Body of pancreas (tissue), 4 donors: ENCODE measurements around the gene CHST10. TPM values are rescaled to one million over a fixed set of nuclear protein-coding genes. Genes with fewer than 3 reads are reported as not detected.

Experiments
- ATAC-seq: fragments of 150-250 bp; one replicate; pipeline ENCODE4 v1.9.1; 2016
- DNase-seq, 4 donors: peaks; one replicate each; pipeline ENCODE4 v3.0.0-alpha.2; 2019
- H3K27ac ChIP-seq, 4 donors: fragments of 200-600 bp; sonication (generic); 1 replicate in 3 of 4; 2 replicates in 1 of 4; pipeline versions ENCODE4 v1.5.1 to v1.6.1; 2016 to 2019; ENCODE audit warnings: mild to moderate bottlenecking in 1 of 4, mixed read lengths in 1 of 4, moderate library complexity in 1 of 4
- H3K27me3 ChIP-seq, 2 donors: fragments of 200-600 bp; sonication (generic); one replicate each; pipeline ENCODE4 v1.6.0; 2016; ENCODE audit warnings: mild to moderate bottlenecking in 1 of 2
- H3K36me3 ChIP-seq, 2 donors: fragments of 200-600 bp; sonication (generic); replicated peaks in 1 of 2; 2 replicates each; pipeline ENCODE4 v1.5.1; 2016; ENCODE audit warnings: low read depth in 2 of 2; ENCODE audit not compliant: insufficient read depth in 1 of 2
- H3K4me1 ChIP-seq: fragments of 200-600 bp; sonication (generic); one replicate; pipeline ENCODE4 v1.6.0; 2016
- H3K4me3 ChIP-seq, 2 donors: fragments of 200-600 bp; sonication (generic); 1 replicate in 1 of 2; 2 replicates in 1 of 2; pipeline ENCODE4 v1.5.1; 2016 to 2019
- H3K9me3 ChIP-seq, 3 donors: fragments of 200-600 bp; sonication (generic); 1 replicate in 2 of 3; 2 replicates in 1 of 3; pipeline ENCODE4 v1.5.1; 2016
- POLR2A ChIP-seq, 3 donors: fragments of 450-650 bp; IDR thresholded peaks; one replicate each; pipeline ENCODE4 v1.6.1; 2016; ENCODE audit warnings: antibody characterized with exemption in 3 of 3, mild to moderate bottlenecking in 2 of 3
- whole genome bisulfite sequencing, 2 donors: methylation state at CpG; one replicate each; pipeline ENCODE4 v1.1.5; 2017; 5-methylcytosine and 5-hydroxymethylcytosine counted together
- intact Hi-C: fragments of 100-400 bp; cut with DNase I; formaldehyde crosslinking; loops from one replicate; pipeline ENCODE4 v1.15.1; 2023
- total RNA-seq, 2 donors: library from RNA; depleted of rRNA; stranded (reverse); fragments of >200 nt; gene quantifications; one replicate each; pipeline ENCODE4 v1.1.0, GENCODE V29; 2016
- TF ChIP-seq, protein P1 (sequence below), 7 experiments: fragments of 450-650 bp in 4 of 7; fragments of 200-600 bp in 3 of 7; sonication (generic) in 3 of 7; IDR thresholded peaks; one replicate each; pipeline ENCODE4 v1.5.1; 2016 to 2019; ENCODE audit warnings: antibody characterized with exemption in 7 of 7

The CHST10 gene
- total RNA-seq, 2 donors from 2014 or later: 2.3 to 13.0 TPM

DNA sequence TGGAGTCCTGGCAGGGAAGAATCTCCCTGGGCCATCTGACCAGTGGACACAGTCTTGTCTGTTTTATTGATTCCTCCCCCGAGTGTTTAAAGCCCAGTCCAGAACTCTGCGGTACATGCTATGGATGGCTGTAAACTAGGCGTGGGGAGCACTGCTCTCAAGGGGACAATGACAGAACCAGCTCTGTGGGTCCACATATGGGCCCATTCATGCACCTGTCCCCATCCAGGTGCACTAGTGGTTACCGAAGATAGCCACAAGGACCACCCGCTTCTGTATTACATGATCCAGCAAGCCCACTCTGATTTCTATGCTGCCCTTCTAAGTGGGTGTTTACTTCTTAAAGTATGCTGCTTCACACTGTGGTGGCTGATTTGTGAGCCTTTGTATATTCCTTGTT lies 21.0 kb downstream of the CHST10 start:
- Histone ChIP-seq H3K4me3 (no peak overlapping the region), H3K4me1 (no peaks in the 10 kb centered on the region), H3K9me3 (no peaks in the 10 kb centered on the region), H3K27me3 (no peaks in the 10 kb centered on the region), H3K36me3 (peaks cover 0 to 3% of the 10 kb centered on the region in 2 donors), H3K27ac (no peak overlapping the region)
- WGBS, 2 donors: 79 to 91% methylated on average over 5 of the region's 5 CpGs
- ATAC-seq (no peak), DNase-seq (no peak)
- intact Hi-C loops: no loop called here
- TF ChIP-seq, protein P1, sequence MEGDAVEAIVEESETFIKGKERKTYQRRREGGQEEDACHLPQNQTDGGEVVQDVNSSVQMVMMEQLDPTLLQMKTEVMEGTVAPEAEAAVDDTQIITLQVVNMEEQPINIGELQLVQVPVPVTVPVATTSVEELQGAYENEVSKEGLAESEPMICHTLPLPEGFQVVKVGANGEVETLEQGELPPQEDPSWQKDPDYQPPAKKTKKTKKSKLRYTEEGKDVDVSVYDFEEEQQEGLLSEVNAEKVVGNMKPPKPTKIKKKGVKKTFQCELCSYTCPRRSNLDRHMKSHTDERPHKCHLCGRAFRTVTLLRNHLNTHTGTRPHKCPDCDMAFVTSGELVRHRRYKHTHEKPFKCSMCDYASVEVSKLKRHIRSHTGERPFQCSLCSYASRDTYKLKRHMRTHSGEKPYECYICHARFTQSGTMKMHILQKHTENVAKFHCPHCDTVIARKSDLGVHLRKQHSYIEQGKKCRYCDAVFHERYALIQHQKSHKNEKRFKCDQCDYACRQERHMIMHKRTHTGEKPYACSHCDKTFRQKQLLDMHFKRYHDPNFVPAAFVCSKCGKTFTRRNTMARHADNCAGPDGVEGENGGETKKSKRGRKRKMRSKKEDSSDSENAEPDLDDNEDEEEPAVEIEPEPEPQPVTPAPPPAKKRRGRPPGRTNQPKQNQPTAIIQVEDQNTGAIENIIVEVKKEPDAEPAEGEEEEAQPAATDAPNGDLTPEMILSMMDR (IDR thresholded peaks at IDR 0.05): no peak
- no peak for TF ChIP-seq POLR2A (IDR thresholded peaks at IDR 0.05)

DNA sequence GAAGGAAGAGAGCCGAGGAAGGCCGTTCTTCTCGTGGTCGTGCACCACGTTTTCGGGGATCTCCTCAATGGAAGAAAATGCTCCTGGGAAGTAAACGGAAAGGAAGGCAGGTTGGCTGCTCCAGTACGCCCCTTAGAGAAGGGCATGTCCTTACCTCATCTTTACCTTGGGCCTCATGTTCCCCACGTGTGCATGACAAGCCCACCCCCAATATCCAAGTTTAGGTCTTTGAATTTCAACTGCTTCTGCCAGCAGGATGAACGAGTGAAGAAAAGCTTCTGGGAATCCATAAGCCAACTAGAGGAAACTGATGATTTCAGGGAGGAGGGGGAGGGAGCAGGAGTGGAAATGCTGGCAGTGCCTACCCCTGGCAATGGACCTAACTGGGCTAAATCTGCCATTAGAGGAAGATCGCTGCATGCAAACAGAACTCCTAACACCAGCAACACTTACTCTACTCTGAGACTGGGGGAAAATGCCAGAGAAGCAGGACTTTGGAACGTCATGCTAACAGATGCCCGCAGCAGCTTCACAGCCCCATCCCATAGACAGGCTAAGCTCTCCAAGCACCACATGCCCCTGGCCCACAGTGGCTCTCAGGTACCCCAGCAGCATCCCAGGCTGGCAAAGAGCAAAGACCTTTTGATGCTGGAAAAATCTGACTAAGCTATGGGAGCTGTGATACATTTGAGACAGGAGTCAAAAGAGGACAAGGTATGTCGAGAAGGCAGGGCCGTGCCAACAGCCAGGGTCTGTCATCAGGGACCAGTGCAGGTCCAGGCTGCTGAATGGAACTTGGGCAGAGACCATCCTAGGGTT lies 21.7 kb downstream of the CHST10 start:
- intact Hi-C loops: no loop called here
- peaks cover 0 to 3% of the 10 kb centered on the region in 2 donors for H3K36me3 ChIP-seq
- no peak overlapping the region for H3K27ac ChIP-seq
- WGBS, 2 donors: 84 to 87% methylated on average over 14 to 15 of the region's 15 CpGs
- H3K9me3 ChIP-seq: no peaks in the 10 kb centered on the region
- H3K4me3 ChIP-seq: no peak overlapping the region
- no peaks in the 10 kb centered on the region for H3K27me3 ChIP-seq
- ATAC-seq (no peak), DNase-seq (no peak)
- TF ChIP-seq POLR2A (IDR thresholded peaks at IDR 0.05): no peak
- TF ChIP-seq, protein P1 (IDR thresholded peaks at IDR 0.05): no peak
- H3K4me1 ChIP-seq: no peaks in the 10 kb centered on the region

DNA sequence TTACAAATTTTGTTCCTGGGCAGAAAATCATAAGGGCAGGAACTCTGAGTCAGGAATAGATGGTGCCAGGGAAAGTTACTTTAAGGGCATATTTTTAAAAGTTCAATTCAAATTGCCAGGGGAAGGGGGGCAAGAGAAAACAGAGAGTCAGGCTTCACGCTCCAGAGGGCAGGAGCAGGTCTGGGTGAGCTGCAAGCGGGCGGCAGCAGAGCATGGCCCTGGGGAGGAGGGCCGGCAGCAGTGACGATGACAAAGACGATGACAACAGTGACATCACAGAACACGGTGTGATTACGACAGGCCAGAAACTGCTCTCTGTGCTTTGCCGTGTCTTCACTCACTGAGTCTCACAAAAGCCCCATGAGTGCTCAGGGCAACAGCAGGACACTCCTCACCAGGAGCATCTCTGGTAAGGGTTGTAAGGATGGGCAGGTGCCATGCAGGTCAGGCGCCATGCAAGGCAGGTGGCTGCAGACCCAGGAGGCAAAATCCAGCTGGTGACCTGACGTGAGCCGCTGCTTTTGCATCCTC lies 23.3 kb downstream of the CHST10 start:
- no peak for DNase-seq
- Histone ChIP-seq H3K4me1 (no peaks in the 10 kb centered on the region), H3K27ac (no peak overlapping the region), H3K9me3 (no peaks in the 10 kb centered on the region), H3K27me3 (no peaks in the 10 kb centered on the region), H3K36me3 (peaks cover 0 to 3% of the 10 kb centered on the region in 2 donors), H3K4me3 (no peak overlapping the region)
- WGBS, 2 donors: 93 to 94% methylated on average over 12 of the region's 12 CpGs
- ATAC-seq: no peak
- intact Hi-C loops: no loop called here
- TF ChIP-seq, protein P1 (IDR thresholded peaks at IDR 0.05): no peak
- TF ChIP-seq POLR2A (IDR thresholded peaks at IDR 0.05): no peak

DNA sequence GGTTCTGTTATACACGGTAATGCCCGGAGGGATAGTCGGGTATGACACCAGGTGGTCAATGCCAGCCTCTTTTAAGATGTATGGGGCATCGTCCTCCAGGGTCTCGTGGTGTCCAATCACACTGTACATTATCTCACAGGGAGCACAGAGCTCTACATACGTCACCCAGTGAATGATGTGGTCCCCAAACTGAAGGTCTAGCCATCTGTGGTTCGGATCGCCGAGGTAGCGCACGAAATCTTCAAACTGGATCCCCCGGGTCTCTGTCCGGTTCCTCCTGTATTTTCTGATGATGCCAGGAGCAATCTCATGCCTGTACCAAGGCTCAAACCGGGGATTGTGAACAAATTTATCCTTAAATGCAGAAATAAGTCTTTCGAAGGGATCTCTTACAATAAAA lies 24.1 kb downstream of the CHST10 start:
- intact Hi-C loops: no loop called here

More for the DNA sequence above, 24.1 kb downstream of the CHST10 start:
- Histone ChIP-seq H3K9me3 (no peaks in the 10 kb centered on the region), H3K4me3 (no peak overlapping the region), H3K36me3 (peaks cover 0 to 3% of the 10 kb centered on the region in 2 donors), H3K4me1 (no peaks in the 10 kb centered on the region), H3K27me3 (no peaks in the 10 kb centered on the region), H3K27ac (no peak overlapping the region)
- 92% methylated on average over 12 to 15 of the region's 15 CpGs for WGBS, 2 donors
- DNase-seq (no peak), ATAC-seq (no peak)
- no peak for TF ChIP-seq POLR2A (IDR thresholded peaks at IDR 0.05)
- TF ChIP-seq, protein P1 (IDR thresholded peaks at IDR 0.05): no peak
